22Rv1 (cell line): ENCODE data around the gene CYP27B1.

Source experiments
- CTCF ChIP-seq: fragments of 450-650 bp; IDR thresholded peaks from 2 replicates; pipeline ENCODE4 v1.5.1; 2017; ENCODE audit warnings: mild to moderate bottlenecking
- ZFX ChIP-seq: fragments of 450-650 bp; IDR thresholded peaks from 2 replicates; pipeline ENCODE4 v1.6.1; 2017; ENCODE audit warnings: antibody characterized with exemption, borderline replicate concordance

- TF ChIP-seq CTCF: no peak
- no peak for TF ChIP-seq ZFX
These were observed 8.1 kb downstream of the CYP27B1 start for GRCh38 chr12:57758552-57759359.
